Measurements from ENCODE around the gene NYNRIN.
"Not testable (repeated sequence)": the region's sequence is repeated elsewhere in the genome, so short reads cannot be mapped to it uniquely, and the experiment has no call there.

NYNRIN gene

GRCh38 chr14:24369907-24370687 lies 28.7 kb upstream of the NYNRIN start:
- no peak for DNase-seq (ENCODE audit: low read depth in 2 of 2)

GRCh38 chr14:24370748-24371147 lies 28.1 kb upstream of the NYNRIN start:
- DNase-seq (ENCODE audit: low read depth in 2 of 2) = no peak

- not testable (repeated sequence) for DNase-seq (ENCODE audit: low read depth in 2 of 2)
Observed at GRCh38 chr14:24371605-24372004, 27.2 kb upstream of the NYNRIN start.

- DNase-seq (ENCODE audit: low read depth in 2 of 2) = no peak
Observed at GRCh38 chr14:24372701-24373416, 25.9 kb upstream of the NYNRIN start.

- no peak for DNase-seq (ENCODE audit: low read depth in 2 of 2)
Observed at GRCh38 chr14:24376448-24377070, 22.2 kb upstream of the NYNRIN start.

- no peak for DNase-seq (ENCODE audit: low read depth in 2 of 2)
Observed at GRCh38 chr14:24377126-24377525, 21.7 kb upstream of the NYNRIN start.

- DNase-seq (ENCODE audit: low read depth in 2 of 2) = no peak
Observed at GRCh38 chr14:24377657-24378056, 21.1 kb upstream of the NYNRIN start.

- DNase-seq (ENCODE audit: low read depth in 2 of 2) = no peak
Observed at GRCh38 chr14:24378327-24378726, 20.5 kb upstream of the NYNRIN start.

- DNase-seq (ENCODE audit: low read depth in 2 of 2) = no peak
Observed at GRCh38 chr14:24378981-24379906, 19.6 kb upstream of the NYNRIN start.

GRCh38 chr14:24379907-24380730 lies 18.7 kb upstream of the NYNRIN start:
- DNase-seq (ENCODE audit: low read depth in 2 of 2) = no peak

GRCh38 chr14:24381363-24382063 lies 17.3 kb upstream of the NYNRIN start:
- no peak for DNase-seq (ENCODE audit: low read depth in 2 of 2)

- DNase-seq (ENCODE audit: low read depth in 2 of 2) = no peak
Observed at GRCh38 chr14:24382064-24382371, 16.8 kb upstream of the NYNRIN start.

GRCh38 chr14:24384169-24384568 lies 14.6 kb upstream of the NYNRIN start:
- DNase-seq (ENCODE audit: low read depth in 2 of 2) = no peak

- no peak for DNase-seq (ENCODE audit: low read depth in 2 of 2)
Observed at GRCh38 chr14:24385524-24385923, 13.3 kb upstream of the NYNRIN start.

- DNase-seq (ENCODE audit: low read depth in 2 of 2) = no peak
Observed at GRCh38 chr14:24387009-24387345, 11.8 kb upstream of the NYNRIN start.

- DNase-seq (ENCODE audit: low read depth in 2 of 2) = not testable (repeated sequence)
Observed at GRCh38 chr14:24387579-24387978, 11.2 kb upstream of the NYNRIN start.

- no peak for DNase-seq (ENCODE audit: low read depth in 2 of 2)
Observed at GRCh38 chr14:24388474-24389179, 10.2 kb upstream of the NYNRIN start.

- DNase-seq (ENCODE audit: low read depth in 2 of 2) = no peak
Observed at GRCh38 chr14:24389226-24389848, 9.5 kb upstream of the NYNRIN start.

GRCh38 chr14:24390701-24391468 lies 7.9 kb upstream of the NYNRIN start:
- no peak for DNase-seq (ENCODE audit: low read depth in 2 of 2)

Data from fibroblast of skin of left biceps (primary cell).